ENCODE data around the gene LNPEP. TPM values are rescaled to one million over a fixed set of nuclear protein-coding genes. Genes with fewer than 3 reads are reported as not detected.

LNPEP gene
- total and polyA plus RNA-seq, 10 of the 15 experiments (the other 5 are each of a cell fraction or from before 2014, with no cell fraction given): 5.6 to 54.9 (median 25.0) TPM

- Histone ChIP-seq H3K4me2 (ENCODE audit: control insufficient read depth, insufficient read depth) (no peak overlapping the region), H3K36me3 (ENCODE audit: control insufficient read depth in 2 of 2, insufficient read depth in 2 of 2, low read length in 1 of 2) (peaks cover 2 to 33% of the 10 kb centered on the region in 2 experiments), H3K9me3 (replicated peaks; ENCODE audit: control insufficient read depth, insufficient read depth, low read length) (no peaks in the 10 kb centered on the region), H4K20me1 (ENCODE audit: control insufficient read depth, insufficient read depth) (0 out of 2 replicates have a peak, but pooled peaks cover 2% of the 10 kb centered on the region), H3K4me1 (ENCODE audit: control insufficient read depth, insufficient read depth, low read length) (no peaks in the 10 kb centered on the region), H2AFZ (ENCODE audit: control insufficient read depth, low read depth, low read length) (no peak overlapping the region), H3K79me2 (ENCODE audit: control insufficient read depth, insufficient read depth, low read length) (peaks cover 10% of the 10 kb centered on the region), H3K9ac (ENCODE audit: control insufficient read depth, insufficient read depth, low read length) (no peak overlapping the region), H3K4me3 (no peak overlapping the region), H3K27me3 (replicated peaks in 1 of 2; ENCODE audit: control insufficient read depth in 2 of 2, insufficient read depth in 2 of 2, low read length in 1 of 2) (no peaks in the 10 kb centered on the region), H3K27ac (ENCODE audit: control insufficient read depth, insufficient read depth) (no peak overlapping the region)
- ChIA-PET POLR2A (no interaction called here), RAD21 (ENCODE audit: unreplicated experiment) (interaction anchor here (1.3 to 5.3 kb wide), 4 partner anchors 10 to 117 kb away, joined by 4 to 24 read pairs (median 5); partner anchors contain the start of gene LNPEP), CTCF (interaction anchor here (1.0 to 2.3 kb wide), 6 partner anchors 8 to 118 kb away, joined by 4 to 12 read pairs (median 7); no protein-coding TSS in a partner anchor), SMC1A (ENCODE audit: uncharacterized antibody, unreplicated experiment) (interaction anchor here (0.9 to 6.4 kb wide), 9 partner anchors 9 to 118 kb away, joined by 3 to 45 read pairs (median 5); no protein-coding TSS in a partner anchor)
- intact Hi-C loops (cut with micrococcal nuclease; ENCODE audit: unreplicated experiment): loop anchor here (5.0 kb wide), 1 partner anchor 119 kb away; no protein-coding TSS in a partner anchor
- ATAC-seq (no peak), FAIRE-seq (no peak), DNase-seq (ENCODE audit: low read depth, low spot score) (no peak)
- TF ChIP-seq SREBF1 (IDR thresholded peaks at IDR 0.05; ENCODE audit: low read length): no peak
- TF ChIP-seq SREBF2 (IDR thresholded peaks at IDR 0.05; ENCODE audit: low read length): no peak
- TF ChIP-seq PAX8 (IDR thresholded peaks at IDR 0.05): no peak
- no peak for TF ChIP-seq MEF2B (IDR thresholded peaks at IDR 0.05; ENCODE audit: partially characterized antibody, poor library complexity, severe bottlenecking)
- in situ Hi-C loops (cut with MboI): no loop called here
- BruUV-seq (replicated peaks): no TSS peak
- WGBS (ENCODE audit: insufficient coverage, insufficient replicate concordance, low lambda C conversion rate, missing lambda C conversion rate): 76% methylated on average over 3 of the region's 3 CpGs
These were observed 50.6 kb downstream of the LNPEP start for GRCh38 chr5:96986450-96986849.

GRCh38 chr5:96990102-96990501 is 54.2 kb downstream of the LNPEP start:
- ATAC-seq (no peak), DNase-seq (ENCODE audit: low read depth, low spot score) (no peak), FAIRE-seq (no peak)
- WGBS (ENCODE audit: insufficient coverage, insufficient replicate concordance, low lambda C conversion rate, missing lambda C conversion rate): 95% methylated on average over 4 of the region's 4 CpGs
- Histone ChIP-seq H3K27me3 (replicated peaks in 1 of 2; ENCODE audit: control insufficient read depth in 2 of 2, insufficient read depth in 2 of 2, low read length in 1 of 2) (no peaks in the 10 kb centered on the region), H3K4me3 (no peak overlapping the region), H3K36me3 (ENCODE audit: control insufficient read depth in 2 of 2, insufficient read depth in 2 of 2, low read length in 1 of 2) (peaks cover 2 to 33% of the 10 kb centered on the region in 2 experiments), H3K9ac (ENCODE audit: control insufficient read depth, insufficient read depth, low read length) (no peak overlapping the region), H3K9me3 (replicated peaks; ENCODE audit: control insufficient read depth, insufficient read depth, low read length) (no peaks in the 10 kb centered on the region), H3K27ac (ENCODE audit: control insufficient read depth, insufficient read depth) (no peak overlapping the region), H3K4me2 (ENCODE audit: control insufficient read depth, insufficient read depth) (no peak overlapping the region), H3K4me1 (ENCODE audit: control insufficient read depth, insufficient read depth, low read length) (no peaks in the 10 kb centered on the region), H4K20me1 (ENCODE audit: control insufficient read depth, insufficient read depth) (no peaks in the 10 kb centered on the region), H2AFZ (ENCODE audit: control insufficient read depth, low read depth, low read length) (no peak overlapping the region), H3K79me2 (ENCODE audit: control insufficient read depth, insufficient read depth, low read length) (peaks cover 2% of the 10 kb centered on the region)
- intact Hi-C loops (cut with micrococcal nuclease; ENCODE audit: unreplicated experiment): no loop called here
- in situ Hi-C loops (cut with MboI): no loop called here
- no peak for TF ChIP-seq ZNF622 (IDR thresholded peaks at IDR 0.05)
- POLR2A ChIA-PET: no interaction called here
- SMC1A ChIA-PET (ENCODE audit: uncharacterized antibody, unreplicated experiment): interaction anchor here (0.8 to 6.4 kb wide), 14 partner anchors 8 to 171 kb away, joined by 3 to 45 read pairs (median 4); partner anchors contain the start of gene LIX1
- TSS peak; percentile 2 for BruUV-seq (replicated peaks)
- RAD21 ChIA-PET (ENCODE audit: unreplicated experiment): interaction anchor here (1.0 to 5.3 kb wide), 3 partner anchors 11 to 121 kb away, joined by 3 to 24 read pairs (median 5); no protein-coding TSS in a partner anchor
- CTCF ChIA-PET: interaction anchor here (0.8 to 2.9 kb wide), 4 partner anchors 21 to 171 kb away, joined by 3 to 14 read pairs (median 4); partner anchors contain the start of gene LNPEP

Data from GM12878 (cell line).